BJ (cell line): ENCODE data around the gene ARRDC3. TPM values are rescaled to one million over a fixed set of nuclear protein-coding genes. Genes with fewer than 3 reads are reported as not detected.

ENCODE experiments used
- CTCF ChIA-PET: fragments of 350-600 bp; formaldehyde crosslinking; extraction: SDS; loops from one replicate; lab custom pipeline; 2021; ENCODE audit warnings: antibody characterized with exemption, inconsistent platforms; lab: Yijun Ruan, JAX
- POLR2A ChIA-PET: fragments of 300-600 bp; sonication (Branson Sonifier 250); formaldehyde crosslinking; extraction: SDS; loops from one replicate; lab custom pipeline; 2021; ENCODE audit warnings: antibody characterized with exemption; lab: Charles Lee
- DNase-seq: peaks from one replicate; pipeline ENCODE4 v3.0.0-alpha.2; 2011; ENCODE audit warnings: low read depth
- H3K27me3 ChIP-seq: 2 replicates; pipeline ENCODE4 v1.6.0; 2011; ENCODE audit warnings: low read length; ENCODE audit not compliant: control insufficient read depth, insufficient read depth
- H3K36me3 ChIP-seq: 2 replicates; pipeline ENCODE4 v1.5.1; 2011; ENCODE audit warnings: low read length; ENCODE audit not compliant: control insufficient read depth, insufficient read depth
- H3K4me3 ChIP-seq: 2 replicates; pipeline ENCODE4 v1.5.1; 2011; ENCODE audit warnings: low read depth, mild to moderate bottlenecking, control low read depth, low read length
- polyA plus RNA-seq: library from polyadenylated mRNA; depleted of rRNA; stranded (reverse); fragments of >200 nt; gene quantifications from 2 replicates; pipeline ENCODE4 v1.2.3, GENCODE V29; 2011
- TF ChIP-seq, protein P1 (sequence below): IDR thresholded peaks from 2 replicates; pipeline ENCODE4 v1.5.1; 2011; ENCODE audit warnings: low read depth, mild to moderate bottlenecking, control low read depth, inconsistent platforms, low read length, moderate library complexity; ENCODE audit not compliant: insufficient read depth

The ARRDC3 gene
- polyA plus RNA-seq, 1 experiment, result 20.7 TPM

DNA sequence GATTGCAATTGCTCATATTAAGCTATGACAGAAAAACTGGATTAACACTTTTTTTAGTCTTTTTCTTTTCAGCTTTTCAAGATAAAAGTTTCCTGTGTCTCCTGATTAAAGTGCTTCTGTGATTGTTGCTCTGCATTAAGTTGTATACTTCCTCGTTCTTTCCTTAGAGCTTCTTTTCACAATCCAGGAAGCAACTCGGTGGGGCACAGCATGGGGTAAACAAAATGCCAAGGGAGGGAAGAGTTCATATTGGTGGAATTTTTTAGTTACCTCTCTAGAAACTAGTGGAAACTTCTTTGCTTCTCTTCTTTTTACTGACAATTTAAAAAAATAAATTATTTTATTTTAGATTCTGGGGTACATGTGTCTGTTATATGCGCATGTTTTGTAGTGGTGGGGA, 37.8 kb upstream of the ARRDC3 start:
- Histone ChIP-seq H3K27me3 (no peaks in the 10 kb centered on the region), H3K36me3 (no peaks in the 10 kb centered on the region), H3K4me3 (no peak overlapping the region)
- DNase-seq, result no peak
- POLR2A ChIA-PET, result no interaction called here
- CTCF ChIA-PET, result interaction anchor here (0.6 to 7.7 kb wide), 7 partner anchors 12 to 555 kb away, joined by 3 to 90 read pairs (median 20); partner anchors contain the start of gene ARRDC3
- TF ChIP-seq, protein P1, sequence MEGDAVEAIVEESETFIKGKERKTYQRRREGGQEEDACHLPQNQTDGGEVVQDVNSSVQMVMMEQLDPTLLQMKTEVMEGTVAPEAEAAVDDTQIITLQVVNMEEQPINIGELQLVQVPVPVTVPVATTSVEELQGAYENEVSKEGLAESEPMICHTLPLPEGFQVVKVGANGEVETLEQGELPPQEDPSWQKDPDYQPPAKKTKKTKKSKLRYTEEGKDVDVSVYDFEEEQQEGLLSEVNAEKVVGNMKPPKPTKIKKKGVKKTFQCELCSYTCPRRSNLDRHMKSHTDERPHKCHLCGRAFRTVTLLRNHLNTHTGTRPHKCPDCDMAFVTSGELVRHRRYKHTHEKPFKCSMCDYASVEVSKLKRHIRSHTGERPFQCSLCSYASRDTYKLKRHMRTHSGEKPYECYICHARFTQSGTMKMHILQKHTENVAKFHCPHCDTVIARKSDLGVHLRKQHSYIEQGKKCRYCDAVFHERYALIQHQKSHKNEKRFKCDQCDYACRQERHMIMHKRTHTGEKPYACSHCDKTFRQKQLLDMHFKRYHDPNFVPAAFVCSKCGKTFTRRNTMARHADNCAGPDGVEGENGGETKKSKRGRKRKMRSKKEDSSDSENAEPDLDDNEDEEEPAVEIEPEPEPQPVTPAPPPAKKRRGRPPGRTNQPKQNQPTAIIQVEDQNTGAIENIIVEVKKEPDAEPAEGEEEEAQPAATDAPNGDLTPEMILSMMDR, result no peak

DNA sequence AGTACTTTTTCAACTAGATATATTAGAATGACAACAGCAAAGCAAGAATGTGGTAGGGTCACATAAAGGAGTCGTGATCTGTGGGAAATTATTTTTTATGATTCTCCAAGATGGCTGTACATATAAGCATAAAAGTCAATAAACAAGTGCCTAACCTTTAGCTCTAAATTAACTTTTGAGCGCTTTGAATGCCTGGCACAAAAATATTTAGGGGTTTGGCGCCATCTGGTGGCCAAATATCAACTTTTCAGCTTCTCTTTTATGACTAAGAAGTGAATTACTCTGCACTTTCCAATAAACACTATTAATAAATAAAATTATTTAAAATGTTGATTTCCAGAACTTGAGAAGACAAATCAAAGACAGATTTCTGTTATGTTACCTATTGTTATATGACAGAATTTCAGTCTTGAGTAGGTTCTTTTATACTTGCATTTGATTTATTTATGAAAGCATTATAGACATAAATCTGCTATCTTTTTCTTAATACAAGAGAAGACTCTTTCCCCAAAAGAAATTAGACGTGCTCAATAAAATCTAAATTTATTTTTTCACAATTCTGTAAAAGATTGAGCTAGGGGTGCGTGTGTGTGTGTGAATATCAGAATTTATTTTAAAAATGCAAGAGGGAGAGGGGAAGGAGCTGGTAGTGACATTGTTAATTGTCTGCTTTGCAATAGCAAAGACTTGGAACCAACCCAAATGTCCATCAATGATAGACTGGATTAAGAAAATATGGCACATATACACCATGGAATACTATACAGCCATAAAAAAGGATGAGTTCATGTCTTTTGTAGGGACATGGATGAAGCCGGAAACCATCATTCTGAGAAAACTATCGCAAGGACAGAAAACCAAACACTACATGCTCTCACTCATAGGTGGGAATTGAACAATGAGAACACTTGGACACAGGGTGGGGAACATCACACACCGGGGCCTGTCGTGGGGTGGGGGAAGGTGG, 36.7 kb upstream of the ARRDC3 start:
- TF ChIP-seq, protein P1, result peak; percentile 53
- CTCF ChIA-PET, result interaction anchor here (0.6 to 7.7 kb wide), 26 partner anchors 9 to 680 kb away, joined by 3 to 90 read pairs (median 4); partner anchors contain the start of gene ARRDC3
- Histone ChIP-seq H3K36me3 (no peaks in the 10 kb centered on the region), H3K27me3 (no peaks in the 10 kb centered on the region), H3K4me3 (no peak overlapping the region)
- POLR2A ChIA-PET, result interaction anchor here (0.5 kb wide), 1 partner anchor 241 kb away, joined by 3 read pairs; no protein-coding TSS in a partner anchor
- DNase-seq, result no peak

DNA sequence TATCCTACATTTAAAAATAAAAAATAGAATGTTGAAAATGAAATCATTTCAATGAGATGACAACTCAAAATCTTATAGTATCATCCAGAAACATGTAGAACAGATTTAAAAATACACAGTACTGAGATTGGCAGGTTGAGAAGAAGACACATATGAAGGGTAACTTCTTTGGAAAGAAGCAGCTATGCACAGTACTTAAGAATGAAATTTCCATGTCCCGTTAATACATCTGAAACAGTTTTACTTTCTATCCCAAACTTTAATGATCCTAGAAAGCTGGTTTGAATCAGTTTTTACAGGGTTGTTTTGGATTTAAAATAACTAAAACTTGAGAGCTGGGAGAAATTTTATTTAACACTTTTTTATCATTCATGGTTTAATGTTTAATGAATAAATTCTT, 36.0 kb upstream of the ARRDC3 start:
- Histone ChIP-seq H3K27me3 (no peaks in the 10 kb centered on the region), H3K36me3 (no peaks in the 10 kb centered on the region), H3K4me3 (no peak overlapping the region)
- DNase-seq, result no peak
- ChIA-PET POLR2A (interaction anchor here (0.5 kb wide), 1 partner anchor 240 kb away, joined by 3 read pairs; no protein-coding TSS in a partner anchor), CTCF (interaction anchor here (0.8 to 7.7 kb wide), 23 partner anchors 8 to 679 kb away, joined by 3 to 90 read pairs (median 5); partner anchors contain the start of gene ARRDC3)
- TF ChIP-seq, protein P1, result no peak

DNA sequence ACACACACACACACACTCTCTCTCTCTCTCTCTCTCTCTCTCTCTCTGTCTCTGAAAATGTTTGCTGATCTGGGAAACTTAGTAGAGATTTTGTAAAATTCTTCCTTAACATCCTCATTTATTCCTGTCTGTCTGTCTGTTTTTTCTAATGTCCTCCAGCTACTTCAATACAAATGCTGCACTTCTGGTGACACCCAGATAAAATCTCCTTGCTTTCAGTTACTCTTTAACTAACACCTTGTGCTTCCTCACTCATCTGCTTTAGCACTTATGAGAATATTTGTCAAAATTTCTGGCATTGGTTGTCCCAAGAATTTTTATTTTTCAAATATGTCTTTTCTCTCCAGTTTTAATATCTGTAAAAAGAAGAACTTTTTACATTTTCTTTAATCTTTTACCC, 35.0 kb upstream of the ARRDC3 start:
- CTCF ChIA-PET, result interaction anchor here (0.6 to 7.7 kb wide), 9 partner anchors 9 to 1186 kb away, joined by 3 to 90 read pairs (median 7); partner anchors contain the start of gene ARRDC3
- POLR2A ChIA-PET, result no interaction called here
- TF ChIP-seq, protein P1, result no peak

DNA sequence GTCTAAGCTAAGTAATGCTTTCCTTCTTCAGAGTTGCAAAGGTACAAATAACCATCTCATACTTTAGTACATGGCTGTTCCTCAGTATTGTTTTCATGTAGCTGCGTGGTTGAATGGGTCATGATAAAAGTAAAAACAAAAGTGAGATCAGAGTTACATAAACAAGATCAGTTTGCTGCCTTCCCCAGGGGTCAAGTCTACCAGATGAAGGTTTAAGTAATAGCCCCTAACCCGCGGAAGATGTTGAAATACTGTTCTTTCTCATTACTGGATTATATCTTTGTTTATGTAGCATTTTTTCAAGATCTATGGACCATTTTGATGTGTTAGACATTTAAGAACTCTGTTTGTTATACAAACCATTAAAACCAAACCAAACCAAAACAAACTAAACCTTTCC, 34.1 kb upstream of the ARRDC3 start:
- POLR2A ChIA-PET, result interaction anchor here (0.6 kb wide), 1 partner anchor 624 kb away, joined by 3 read pairs; no protein-coding TSS in a partner anchor
- TF ChIP-seq, protein P1, result no peak
- DNase-seq, result no peak

More for the DNA sequence above, 35.0 kb upstream of the ARRDC3 start:
- no peak overlapping the region for H3K4me3 ChIP-seq
- no peaks in the 10 kb centered on the region for H3K27me3 ChIP-seq
- no peaks in the 10 kb centered on the region for H3K36me3 ChIP-seq
- no peak for DNase-seq

More for the DNA sequence above, 34.1 kb upstream of the ARRDC3 start:
- H3K36me3 ChIP-seq, result no peaks in the 10 kb centered on the region
- CTCF ChIA-PET, result interaction anchor here (0.7 to 7.7 kb wide), 7 partner anchors 8 to 1185 kb away, joined by 3 to 90 read pairs (median 7); partner anchors contain the start of gene ARRDC3
- no peak overlapping the region for H3K4me3 ChIP-seq
- no peaks in the 10 kb centered on the region for H3K27me3 ChIP-seq
